GM23338 (cell line): ENCODE data around the gene CPEB3. TPM values are rescaled to one million over a fixed set of nuclear protein-coding genes. Genes with fewer than 3 reads are reported as not detected.

Experiments used
- ATAC-seq: fragments of 200-7000 bp; cut with Tn5 transposase; 3 replicates; pipeline ENCODE4 v1.9.1; 2020
- DNase-seq: peaks from one replicate; pipeline ENCODE4 v3.0.0-alpha.2; 2015; ENCODE audit warnings: low spot score
- H2AFZ ChIP-seq: fragments of 200-600 bp; sonication (generic); 2 replicates; pipeline ENCODE4 v1.8.0; 2016; ENCODE audit warnings: antibody characterized with exemption, mild to moderate bottlenecking, moderate library complexity
- H3F3A ChIP-seq: fragments of 200-600 bp; sonication (generic); replicated peaks from 2 replicates; pipeline ENCODE4 v1.8.0; 2017; ENCODE audit warnings: antibody characterized with exemption, mixed run types, low read depth
- H3K27ac ChIP-seq: fragments of 200-600 bp; sonication (generic); 2 replicates; pipeline ENCODE4 v1.6.1; 2016; ENCODE audit warnings: low read depth
- H3K27me3 ChIP-seq: fragments of 200-600 bp; sonication (generic); 2 replicates; pipeline ENCODE4 v1.8.0; 2016; ENCODE audit warnings: mild to moderate bottlenecking, mixed run types, moderate library complexity; ENCODE audit not compliant: insufficient read depth
- H3K36me3 ChIP-seq: fragments of 200-600 bp; sonication (generic); 2 replicates; pipeline ENCODE4 v1.8.0; 2016; ENCODE audit warnings: mild to moderate bottlenecking; ENCODE audit not compliant: insufficient read depth
- H3K4me1 ChIP-seq: fragments of 200-600 bp; sonication (generic); 2 replicates; pipeline ENCODE4 v1.8.0; 2016; ENCODE audit warnings: mild to moderate bottlenecking, moderate library complexity; ENCODE audit not compliant: insufficient read depth
- H3K4me2 ChIP-seq: fragments of 200-600 bp; sonication (generic); 2 replicates; pipeline ENCODE4 v1.7.1; 2017; ENCODE audit warnings: mixed run types
- H3K4me3 ChIP-seq: fragments of 200-600 bp; sonication (generic); 2 replicates; pipeline ENCODE4 v1.6.1; 2016; ENCODE audit warnings: mixed run types
- H3K79me2 ChIP-seq: fragments of 200-600 bp; sonication (generic); replicated peaks from 2 replicates; pipeline ENCODE4 v1.8.0; 2017; ENCODE audit warnings: mild to moderate bottlenecking; ENCODE audit not compliant: insufficient read depth
- H3K9me2 ChIP-seq: fragments of 200-600 bp; sonication (generic); 2 replicates; pipeline ENCODE4 v1.8.0; 2017; ENCODE audit not compliant: insufficient read depth
- H4K20me1 ChIP-seq: fragments of 200-600 bp; sonication (generic); replicated peaks from 2 replicates; pipeline ENCODE4 v1.8.0; 2017; ENCODE audit warnings: mild to moderate bottlenecking; ENCODE audit not compliant: insufficient read depth
- H3K27ac Mint-ChIP-seq: 2 replicates; pipeline ENCODE4 v1.8.0; 2020; ENCODE audit warnings: inconsistent platforms, mild to moderate bottlenecking, moderate library complexity, mixed read lengths
- H3K27me3 Mint-ChIP-seq: 3 replicates; pipeline ENCODE4 v1.8.0; 2022; ENCODE audit warnings: low read depth, mild to moderate bottlenecking, moderate library complexity, mixed read lengths, inconsistent platforms; ENCODE audit not compliant: insufficient read depth, poor library complexity
- H3K36me3 Mint-ChIP-seq: 3 replicates; pipeline ENCODE4 v1.8.0; 2021; ENCODE audit warnings: low read depth, mild to moderate bottlenecking, inconsistent platforms, moderate library complexity, mixed read lengths
- H3K4me1 Mint-ChIP-seq: 3 replicates; pipeline ENCODE4 v1.8.0; 2020; ENCODE audit warnings: mild to moderate bottlenecking, inconsistent platforms, mixed read lengths
- H3K4me3 Mint-ChIP-seq: 3 replicates; pipeline ENCODE4 v1.8.0; 2021; ENCODE audit warnings: moderate library complexity, mild to moderate bottlenecking, inconsistent platforms, mixed read lengths
- H3K9me3 Mint-ChIP-seq: 3 replicates; pipeline ENCODE4 v1.8.0; 2020; ENCODE audit warnings: moderate library complexity, mild to moderate bottlenecking, inconsistent platforms, mixed read lengths
- CREB1 ChIP-seq: fragments of 250-450 bp; sonication (Bioruptor Pico); IDR thresholded peaks from 2 replicates; pipeline ENCODE4 v1.5.0; 2020; ENCODE audit warnings: low read depth, mild to moderate bottlenecking, moderate library complexity
- EZH2 ChIP-seq: fragments of 200-600 bp; sonication (generic); IDR thresholded peaks from one replicate; pipeline ENCODE4 v1.8.0; 2017; ENCODE audit warnings: antibody characterized with exemption, mild to moderate bottlenecking, low read depth; ENCODE audit not compliant: unreplicated experiment
- EZH2phosphoT487 ChIP-seq: fragments of 200-600 bp; sonication (generic); IDR thresholded peaks from one replicate; pipeline ENCODE4 v1.8.1; 2018; ENCODE audit warnings: antibody characterized with exemption; ENCODE audit not compliant: unreplicated experiment
- JUNB ChIP-seq: IDR thresholded peaks from one replicate; pipeline ENCODE4 v1.6.1; 2016; ENCODE audit warnings: antibody characterized with exemption; ENCODE audit not compliant: unreplicated experiment
- NANOG ChIP-seq: IDR thresholded peaks from 2 replicates; pipeline ENCODE4 v1.6.1; 2016; ENCODE audit warnings: antibody characterized with exemption, borderline replicate concordance
- STAT1 ChIP-seq: IDR thresholded peaks from one replicate; pipeline ENCODE4 v1.6.1; 2016; ENCODE audit warnings: antibody characterized with exemption; ENCODE audit not compliant: unreplicated experiment
- ZNF331 ChIP-seq: fragments of 250-450 bp; sonication (Bioruptor Pico); IDR thresholded peaks from 2 replicates; pipeline ENCODE4 v1.5.0; 2020; ENCODE audit warnings: low read depth, mild to moderate bottlenecking, moderate library complexity
- polyA plus RNA-seq: library from polyadenylated mRNA; unstranded; fragments of >200 nt; fragmentation: Nextera tagmentation; extraction: Ambion mirVana; gene quantifications from 2 replicates; pipeline ENCODE4 v1.2.1, GENCODE V29; 2016
- total RNA-seq: library from RNA; depleted of rRNA; stranded (reverse); fragments of >200 nt; shearing (Covaris generic); gene quantifications from 2 replicates; pipeline ENCODE4 v1.2.3, GENCODE V29; 2014
- TF ChIP-seq, protein P1 (sequence below): IDR thresholded peaks from one replicate; pipeline ENCODE4 v1.6.1; 2018; ENCODE audit warnings: antibody characterized with exemption; ENCODE audit not compliant: unreplicated experiment
- TF ChIP-seq, protein P2 (sequence below), 2 experiments: fragments of 200-600 bp in 1 of 2; sonication (generic) in 1 of 2; conservative IDR thresholded peaks; 2 replicates each; pipeline versions ENCODE4 v1.5.1 to v1.6.1; 2016 to 2017; ENCODE audit warnings: antibody characterized with exemption in 2 of 2, low read depth in 2 of 2, mild to moderate bottlenecking in 2 of 2, moderate library complexity in 1 of 2
- TF ChIP-seq, protein P3 (sequence below): IDR thresholded peaks from 2 replicates; pipeline ENCODE4 v1.6.1; 2016; ENCODE audit warnings: antibody characterized with exemption

The CPEB3 gene
- total and polyA plus RNA-seq, 2 experiments from 2014 or later = 0.74 to 1.9 TPM

DNA sequence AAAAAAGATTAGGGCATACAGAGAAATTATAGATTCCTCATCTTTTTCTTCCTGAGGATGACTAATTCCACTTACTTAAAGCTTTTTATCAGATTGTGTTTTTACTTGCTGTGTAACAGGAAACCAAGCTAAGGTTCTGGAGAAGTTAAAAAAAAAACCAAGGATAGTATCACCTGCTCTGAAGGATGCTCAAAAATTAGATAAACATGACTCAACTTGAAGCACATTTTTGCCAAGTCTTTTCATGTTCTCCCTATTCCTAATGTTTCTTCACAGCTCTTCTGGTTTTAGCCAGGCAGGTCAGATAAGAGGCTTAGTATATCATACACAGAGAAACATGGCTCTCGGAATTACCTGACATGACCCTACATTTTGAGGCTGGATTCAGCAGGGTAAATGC is 90.3 kb downstream of the CPEB3 start (continued):
- TF ChIP-seq, protein P1, sequence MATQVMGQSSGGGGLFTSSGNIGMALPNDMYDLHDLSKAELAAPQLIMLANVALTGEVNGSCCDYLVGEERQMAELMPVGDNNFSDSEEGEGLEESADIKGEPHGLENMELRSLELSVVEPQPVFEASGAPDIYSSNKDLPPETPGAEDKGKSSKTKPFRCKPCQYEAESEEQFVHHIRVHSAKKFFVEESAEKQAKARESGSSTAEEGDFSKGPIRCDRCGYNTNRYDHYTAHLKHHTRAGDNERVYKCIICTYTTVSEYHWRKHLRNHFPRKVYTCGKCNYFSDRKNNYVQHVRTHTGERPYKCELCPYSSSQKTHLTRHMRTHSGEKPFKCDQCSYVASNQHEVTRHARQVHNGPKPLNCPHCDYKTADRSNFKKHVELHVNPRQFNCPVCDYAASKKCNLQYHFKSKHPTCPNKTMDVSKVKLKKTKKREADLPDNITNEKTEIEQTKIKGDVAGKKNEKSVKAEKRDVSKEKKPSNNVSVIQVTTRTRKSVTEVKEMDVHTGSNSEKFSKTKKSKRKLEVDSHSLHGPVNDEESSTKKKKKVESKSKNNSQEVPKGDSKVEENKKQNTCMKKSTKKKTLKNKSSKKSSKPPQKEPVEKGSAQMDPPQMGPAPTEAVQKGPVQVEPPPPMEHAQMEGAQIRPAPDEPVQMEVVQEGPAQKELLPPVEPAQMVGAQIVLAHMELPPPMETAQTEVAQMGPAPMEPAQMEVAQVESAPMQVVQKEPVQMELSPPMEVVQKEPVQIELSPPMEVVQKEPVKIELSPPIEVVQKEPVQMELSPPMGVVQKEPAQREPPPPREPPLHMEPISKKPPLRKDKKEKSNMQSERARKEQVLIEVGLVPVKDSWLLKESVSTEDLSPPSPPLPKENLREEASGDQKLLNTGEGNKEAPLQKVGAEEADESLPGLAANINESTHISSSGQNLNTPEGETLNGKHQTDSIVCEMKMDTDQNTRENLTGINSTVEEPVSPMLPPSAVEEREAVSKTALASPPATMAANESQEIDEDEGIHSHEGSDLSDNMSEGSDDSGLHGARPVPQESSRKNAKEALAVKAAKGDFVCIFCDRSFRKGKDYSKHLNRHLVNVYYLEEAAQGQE = no peak
- TF ChIP-seq STAT1 (no peak), NANOG (no peak), EZH2 (no peak), JUNB (no peak)
- TF ChIP-seq, protein P2, sequence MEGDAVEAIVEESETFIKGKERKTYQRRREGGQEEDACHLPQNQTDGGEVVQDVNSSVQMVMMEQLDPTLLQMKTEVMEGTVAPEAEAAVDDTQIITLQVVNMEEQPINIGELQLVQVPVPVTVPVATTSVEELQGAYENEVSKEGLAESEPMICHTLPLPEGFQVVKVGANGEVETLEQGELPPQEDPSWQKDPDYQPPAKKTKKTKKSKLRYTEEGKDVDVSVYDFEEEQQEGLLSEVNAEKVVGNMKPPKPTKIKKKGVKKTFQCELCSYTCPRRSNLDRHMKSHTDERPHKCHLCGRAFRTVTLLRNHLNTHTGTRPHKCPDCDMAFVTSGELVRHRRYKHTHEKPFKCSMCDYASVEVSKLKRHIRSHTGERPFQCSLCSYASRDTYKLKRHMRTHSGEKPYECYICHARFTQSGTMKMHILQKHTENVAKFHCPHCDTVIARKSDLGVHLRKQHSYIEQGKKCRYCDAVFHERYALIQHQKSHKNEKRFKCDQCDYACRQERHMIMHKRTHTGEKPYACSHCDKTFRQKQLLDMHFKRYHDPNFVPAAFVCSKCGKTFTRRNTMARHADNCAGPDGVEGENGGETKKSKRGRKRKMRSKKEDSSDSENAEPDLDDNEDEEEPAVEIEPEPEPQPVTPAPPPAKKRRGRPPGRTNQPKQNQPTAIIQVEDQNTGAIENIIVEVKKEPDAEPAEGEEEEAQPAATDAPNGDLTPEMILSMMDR (conservative IDR thresholded peaks at IDR 0.05; ENCODE audit: low read depth in 2 of 2) = no peak

DNA sequence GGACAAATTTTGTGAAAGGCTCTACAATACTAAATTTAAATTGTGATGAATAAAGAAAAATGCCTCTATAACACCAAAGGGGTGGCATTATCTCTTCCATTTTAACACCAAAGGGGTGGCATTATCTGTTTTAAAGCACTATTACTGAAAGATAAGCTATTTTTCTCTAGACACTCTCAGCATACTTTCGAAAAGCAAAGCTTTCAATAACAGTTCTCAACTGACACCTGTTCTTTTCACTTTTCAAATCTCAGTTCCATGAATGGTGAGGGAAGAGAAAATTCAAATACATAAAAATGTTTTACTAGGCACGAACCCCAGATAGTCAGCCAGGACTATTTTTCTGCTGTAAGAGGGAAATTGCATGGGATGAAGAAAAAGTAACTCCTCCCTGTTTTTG is 103.8 kb downstream of the CPEB3 start:
- Mint-ChIP-seq H3K4me1 (no peaks in the 10 kb centered on the region), H3K4me3 (no peak overlapping the region), H3K9me3 (no peaks in the 10 kb centered on the region), H3K27ac (no peak overlapping the region), H3K27me3 (no peaks in the 10 kb centered on the region), H3K36me3 (no peaks in the 10 kb centered on the region)
- no peak overlapping the region for H3K4me2 ChIP-seq
- H3K4me3 ChIP-seq = no peak overlapping the region
- no peaks in the 10 kb centered on the region for H3K9me2 ChIP-seq
- no peak for DNase-seq
- H3K27ac ChIP-seq = no peak overlapping the region
- H3K79me2 ChIP-seq = no peaks in the 10 kb centered on the region
- H3F3A ChIP-seq = no peaks in the 10 kb centered on the region
- no peak for TF ChIP-seq STAT1
- TF ChIP-seq, protein P3, sequence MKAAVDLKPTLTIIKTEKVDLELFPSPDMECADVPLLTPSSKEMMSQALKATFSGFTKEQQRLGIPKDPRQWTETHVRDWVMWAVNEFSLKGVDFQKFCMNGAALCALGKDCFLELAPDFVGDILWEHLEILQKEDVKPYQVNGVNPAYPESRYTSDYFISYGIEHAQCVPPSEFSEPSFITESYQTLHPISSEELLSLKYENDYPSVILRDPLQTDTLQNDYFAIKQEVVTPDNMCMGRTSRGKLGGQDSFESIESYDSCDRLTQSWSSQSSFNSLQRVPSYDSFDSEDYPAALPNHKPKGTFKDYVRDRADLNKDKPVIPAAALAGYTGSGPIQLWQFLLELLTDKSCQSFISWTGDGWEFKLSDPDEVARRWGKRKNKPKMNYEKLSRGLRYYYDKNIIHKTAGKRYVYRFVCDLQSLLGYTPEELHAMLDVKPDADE = no peak
- H3K4me1 ChIP-seq = no peaks in the 10 kb centered on the region
- H4K20me1 ChIP-seq = no peaks in the 10 kb centered on the region; the same call in 1 of the 2 replicates
- no peaks in the 10 kb centered on the region for H3K36me3 ChIP-seq
- no peak for ATAC-seq
- H2AFZ ChIP-seq = no peak overlapping the region
- no peaks in the 10 kb centered on the region for H3K27me3 ChIP-seq

DNA sequence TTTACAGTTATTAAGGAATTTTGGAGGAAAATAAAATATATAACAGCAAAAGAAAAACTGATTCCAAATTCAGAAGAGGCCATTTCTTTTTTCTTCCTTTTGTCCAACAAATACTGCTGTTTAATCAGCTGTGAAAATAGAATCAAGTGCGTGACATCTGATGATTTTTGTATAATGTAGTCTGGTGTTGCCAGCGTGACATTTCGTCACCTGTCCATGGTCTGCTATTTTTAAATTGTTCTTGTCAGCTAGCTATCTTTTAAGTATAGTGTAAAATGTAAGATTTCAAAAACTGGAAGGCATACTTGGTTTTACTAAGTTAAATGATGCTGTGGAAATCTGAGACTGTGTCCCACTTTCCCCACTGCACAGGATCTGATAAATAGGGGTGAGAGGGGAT is 105.9 kb downstream of the CPEB3 start:
- H2AFZ ChIP-seq = no peak overlapping the region
- H3F3A ChIP-seq = no peaks in the 10 kb centered on the region
- H3K27me3 Mint-ChIP-seq = no peaks in the 10 kb centered on the region
- H3K4me3 Mint-ChIP-seq = no peak overlapping the region
- H3K79me2 ChIP-seq = no peaks in the 10 kb centered on the region
- no peak overlapping the region for H3K27ac Mint-ChIP-seq
- no peak overlapping the region for H3K27ac ChIP-seq
- no peak for ATAC-seq
- H3K4me3 ChIP-seq = no peak overlapping the region
- H3K4me1 Mint-ChIP-seq = peaks cover 6% of the 10 kb centered on the region; the same call in 2 of the 3 replicates
- DNase-seq = no peak
- H3K4me1 ChIP-seq = no peaks in the 10 kb centered on the region
- no peaks in the 10 kb centered on the region for H3K27me3 ChIP-seq
- H4K20me1 ChIP-seq = no peaks in the 10 kb centered on the region; the same call in 1 of the 2 replicates
- no peaks in the 10 kb centered on the region for H3K9me2 ChIP-seq
- H3K36me3 ChIP-seq = no peaks in the 10 kb centered on the region
- H3K4me2 ChIP-seq = no peak overlapping the region
- no peaks in the 10 kb centered on the region for H3K36me3 Mint-ChIP-seq
- no peaks in the 10 kb centered on the region for H3K9me3 Mint-ChIP-seq
- TF ChIP-seq EZH2phosphoT487 = no peak
- no peak for TF ChIP-seq JUNB
- TF ChIP-seq NANOG = no peak
- TF ChIP-seq, protein P1 = no peak
- TF ChIP-seq, protein P3 = no peak
- TF ChIP-seq CREB1 (CRISPR knock-in tag) = no peak
- no peak for TF ChIP-seq ZNF331 (CRISPR knock-in tag)
